PFSK-1 (cell line): Measurements from ENCODE around the gene SRP14.

ENCODE experiments used
- FOXP2 ChIP-seq: optimal IDR thresholded peaks from 2 replicates; pipeline ENCODE3; 2011; ENCODE audit warnings: borderline replicate concordance, control low read depth, inconsistent platforms; ENCODE audit not compliant: insufficient read depth; ENCODE audit errors: extremely low read length, extremely low read depth
- POLR2AphosphoS5 ChIP-seq: IDR thresholded peaks from 2 replicates; pipeline ENCODE4 v1.6.1; 2012; ENCODE audit warnings: low read depth, mild to moderate bottlenecking, control low read depth, low read length, moderate library complexity
- REST ChIP-seq, 2 experiments: IDR thresholded peaks; 2 replicates each; pipeline versions ENCODE4 v1.6.1 to v1.8.0; 2011 to 2012; ENCODE audit warnings: low read depth in 2 of 2, low read length in 2 of 2, control low read depth in 1 of 2, inconsistent platforms in 1 of 2, mild to moderate bottlenecking in 1 of 2, moderate library complexity in 1 of 2; ENCODE audit not compliant: insufficient read depth in 1 of 2
- SIN3A ChIP-seq: IDR thresholded peaks from 2 replicates; pipeline ENCODE4 v1.6.1; 2012; ENCODE audit warnings: mild to moderate bottlenecking, low read length, moderate library complexity, borderline replicate concordance; ENCODE audit not compliant: insufficient read depth
- TAF1 ChIP-seq: IDR thresholded peaks from 2 replicates; pipeline ENCODE4 v1.6.1; 2012; ENCODE audit warnings: low read length, control low read depth, borderline replicate concordance; ENCODE audit not compliant: insufficient read depth

Gene SRP14

GRCh38 chr15:40014390-40014789 is 24.6 kb downstream of the SRP14 start:
- no peak for TF ChIP-seq FOXP2
- TF ChIP-seq POLR2AphosphoS5 = no peak
- TF ChIP-seq TAF1 = no peak
- no peak for TF ChIP-seq REST (IDR thresholded peaks at IDR 0.05; ENCODE audit: insufficient read depth in 1 of 2, low read depth in 2 of 2, low read length in 2 of 2)
- TF ChIP-seq SIN3A = no peak

- TF ChIP-seq REST (IDR thresholded peaks at IDR 0.05; ENCODE audit: insufficient read depth in 1 of 2, low read depth in 2 of 2, low read length in 2 of 2) (no peak), TAF1 (no peak), SIN3A (no peak), POLR2AphosphoS5 (no peak), FOXP2 (no peak)
These were observed 27.7 kb downstream of the SRP14 start for GRCh38 chr15:40011303-40011702.

GRCh38 chr15:40010686-40011085 is 28.3 kb downstream of the SRP14 start:
- TF ChIP-seq FOXP2 (no peak), TAF1 (no peak), SIN3A (no peak), REST (IDR thresholded peaks at IDR 0.05; ENCODE audit: insufficient read depth in 1 of 2, low read depth in 2 of 2, low read length in 2 of 2) (no peak), POLR2AphosphoS5 (no peak)

- TF ChIP-seq TAF1 = no peak
- TF ChIP-seq POLR2AphosphoS5 = no peak
These were observed 30.8 kb downstream of the SRP14 start for GRCh38 chr15:40008061-40008765.

GRCh38 chr15:40006646-40007045 is 32.3 kb downstream of the SRP14 start:
- TF ChIP-seq TAF1 (no peak), SIN3A (no peak), REST (IDR thresholded peaks at IDR 0.05; ENCODE audit: insufficient read depth in 1 of 2, low read depth in 2 of 2, low read length in 2 of 2) (no peak), POLR2AphosphoS5 (no peak), FOXP2 (no peak)
